Activated effector memory CD4-positive, alpha-beta T cell treated with Interleukin-2 at 50 U/mL for 16 hours (primary cell): ENCODE results near the gene SEL1L3.

Experiments used
- DNase-seq: peaks from one replicate; pipeline ENCODE4 v3.0.0-alpha.2; 2020

The SEL1L3 gene

GRCh38 chr4:25815586-25815985 lies 47.2 kb downstream of the SEL1L3 start:
- no peak for DNase-seq

GRCh38 chr4:25814301-25815136 lies 48.3 kb downstream of the SEL1L3 start:
- DNase-seq = no peak

GRCh38 chr4:25813448-25814106 lies 49.2 kb downstream of the SEL1L3 start:
- no peak for DNase-seq

- no peak for DNase-seq
Measured at GRCh38 chr4:25811841-25812240, 50.9 kb downstream of the SEL1L3 start.

DNA sequence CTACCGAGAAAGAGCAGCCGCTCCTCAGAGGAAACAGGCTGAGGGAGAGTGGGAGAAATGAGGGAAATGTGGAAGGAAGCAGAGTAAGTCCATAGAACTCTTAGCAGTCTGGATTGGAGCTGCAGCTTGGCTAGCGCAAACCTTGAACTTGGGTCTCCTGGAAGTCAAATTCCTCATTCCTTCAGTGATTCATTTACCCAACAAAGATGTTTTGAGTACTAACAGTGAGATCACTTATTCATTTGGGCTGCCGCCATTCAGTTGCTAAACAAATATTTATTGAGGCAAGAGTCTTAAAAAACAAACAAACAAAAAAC lies 51.5 kb downstream of the SEL1L3 start:
- DNase-seq = no peak

GRCh38 chr4:25810461-25811373 lies 52.1 kb downstream of the SEL1L3 start:
- DNase-seq = no peak

DNA sequence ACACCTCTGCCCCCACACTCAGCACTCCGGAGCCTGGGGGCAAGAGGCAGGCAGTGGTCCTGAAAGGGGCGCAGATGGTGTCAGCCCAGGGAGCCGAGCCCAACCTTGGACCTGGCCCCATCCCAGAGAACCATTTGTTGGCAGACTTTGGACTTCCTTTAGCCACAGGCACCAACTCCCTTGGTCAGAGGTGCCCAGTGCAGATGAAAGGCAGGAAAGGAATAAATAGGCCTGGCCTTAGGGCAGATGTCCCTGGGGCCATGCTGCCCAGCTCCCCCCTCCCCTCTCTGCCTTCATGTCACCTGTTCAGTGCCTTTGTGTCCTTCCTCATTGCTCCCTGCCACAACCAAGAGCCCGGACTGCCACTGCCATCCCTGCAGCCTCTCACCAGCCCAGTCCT lies 52.8 kb downstream of the SEL1L3 start:
- DNase-seq = no peak

- no peak for DNase-seq
Measured at GRCh38 chr4:25807102-25807728, 55.6 kb downstream of the SEL1L3 start.

- no peak for DNase-seq
Measured at GRCh38 chr4:25805255-25805860, 57.4 kb downstream of the SEL1L3 start.

- DNase-seq = no peak
Measured at GRCh38 chr4:25803720-25804225, 59.0 kb downstream of the SEL1L3 start.

GRCh38 chr4:25801594-25801993 lies 61.2 kb downstream of the SEL1L3 start:
- DNase-seq = no peak

DNA sequence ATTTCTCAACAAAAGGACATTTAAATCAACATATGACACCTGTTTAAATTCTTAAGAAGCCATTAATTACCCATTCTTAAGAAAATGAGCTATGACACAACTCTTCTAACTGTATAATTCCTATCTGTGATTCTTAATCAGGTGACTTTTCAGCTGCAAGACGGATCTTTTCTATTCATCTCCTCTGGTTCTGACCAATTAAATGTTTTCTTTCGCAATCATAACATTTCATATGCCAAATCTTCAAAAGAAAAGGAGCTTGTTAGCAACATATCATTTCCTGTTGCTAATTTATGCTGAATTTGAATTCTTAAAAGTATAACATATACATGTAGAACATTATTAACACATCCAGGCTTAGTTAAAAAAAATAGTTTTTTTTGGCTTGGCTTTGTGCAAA lies 62.5 kb downstream of the SEL1L3 start:
- no peak for DNase-seq

DNA sequence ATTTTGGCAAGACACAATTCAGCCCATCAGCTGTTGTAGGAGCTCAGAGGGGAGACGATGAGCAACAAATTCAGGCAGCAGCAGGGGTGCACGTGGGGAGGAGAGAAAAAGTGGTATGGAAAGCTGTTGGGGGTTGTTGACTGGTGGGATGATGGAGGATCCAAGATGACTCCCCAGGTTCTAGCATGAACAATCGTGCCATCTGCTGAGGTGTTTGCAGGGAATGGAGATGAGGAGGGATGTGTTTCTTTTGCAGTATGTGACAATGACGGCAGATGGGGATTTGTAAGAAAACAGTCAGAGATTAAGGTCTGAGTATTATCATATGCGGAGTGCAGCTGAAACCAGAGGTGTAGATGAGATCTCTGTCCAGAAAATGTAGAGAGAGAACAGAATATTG lies 63.3 kb downstream of the SEL1L3 start:
- no peak for DNase-seq

DNA sequence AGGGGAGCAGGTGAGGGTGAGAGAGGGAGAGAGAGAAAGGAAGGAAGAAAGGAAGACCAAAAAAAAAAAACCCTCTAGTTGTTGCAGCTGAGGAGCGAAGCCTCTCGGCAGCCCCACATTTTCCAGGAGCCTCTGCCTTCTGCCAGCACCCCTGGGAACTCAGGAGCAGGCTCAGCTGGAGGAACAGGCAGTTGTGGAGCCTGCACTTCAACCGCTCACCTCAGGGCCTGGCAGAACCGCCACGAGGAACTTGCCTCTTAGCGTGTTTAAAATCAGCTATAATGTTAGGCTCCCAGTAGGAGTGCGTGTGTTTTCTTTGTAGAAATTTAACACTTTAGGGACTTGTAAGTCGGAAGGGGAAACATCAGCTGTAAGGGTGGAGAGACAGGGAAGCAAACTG lies 65.7 kb downstream of the SEL1L3 start:
- DNase-seq = no peak

DNA sequence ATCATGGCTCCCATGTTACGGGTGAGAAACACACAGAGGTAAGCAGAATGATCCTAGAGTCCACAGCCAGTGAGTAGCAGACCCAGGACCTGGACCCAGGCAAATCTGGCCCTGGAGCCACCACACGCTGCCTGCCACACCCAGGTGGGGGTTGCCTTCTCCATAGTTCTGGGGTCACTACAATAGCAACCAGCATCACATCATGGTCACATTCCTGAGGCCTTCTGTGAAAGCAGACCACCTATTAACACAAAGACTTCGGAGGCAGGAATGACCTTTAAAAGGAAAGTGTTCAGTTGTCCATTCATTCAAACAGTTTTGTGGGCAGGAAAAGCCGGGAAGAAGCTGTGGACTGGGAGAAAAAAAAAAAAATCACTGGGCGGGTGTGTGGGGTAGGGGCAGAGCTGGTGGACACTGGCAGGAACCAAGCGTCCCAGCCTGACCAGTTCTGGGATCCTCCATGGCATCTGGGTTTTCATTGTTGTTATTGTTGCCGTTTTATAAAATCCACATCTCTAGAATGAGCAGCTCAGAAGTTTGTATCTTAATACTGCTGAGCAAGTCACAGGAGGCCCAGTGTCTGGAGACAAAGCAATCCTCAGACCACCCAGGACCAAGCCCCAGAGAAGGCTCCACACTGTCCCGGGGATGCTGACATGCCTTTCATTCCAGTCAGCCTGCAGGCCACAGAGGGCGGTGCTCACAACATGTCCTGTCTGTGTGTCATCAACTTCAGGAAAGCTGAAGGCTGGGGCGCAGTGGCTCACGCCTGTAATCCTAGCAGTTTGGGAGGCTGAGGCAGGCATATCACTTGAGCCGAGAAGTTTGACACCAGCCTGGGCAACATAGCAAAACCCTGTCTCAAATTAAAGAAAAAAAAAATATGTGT lies 67.0 kb downstream of the SEL1L3 start:
- DNase-seq = no peak

GRCh38 chr4:25795091-25795490 lies 67.7 kb downstream of the SEL1L3 start:
- DNase-seq = no peak

- DNase-seq = no peak
Measured at GRCh38 chr4:25792876-25793275, 69.9 kb downstream of the SEL1L3 start.

GRCh38 chr4:25792200-25792791 lies 70.5 kb downstream of the SEL1L3 start:
- no peak for DNase-seq

GRCh38 chr4:25790024-25790423 lies 72.8 kb downstream of the SEL1L3 start:
- DNase-seq = no peak

DNA sequence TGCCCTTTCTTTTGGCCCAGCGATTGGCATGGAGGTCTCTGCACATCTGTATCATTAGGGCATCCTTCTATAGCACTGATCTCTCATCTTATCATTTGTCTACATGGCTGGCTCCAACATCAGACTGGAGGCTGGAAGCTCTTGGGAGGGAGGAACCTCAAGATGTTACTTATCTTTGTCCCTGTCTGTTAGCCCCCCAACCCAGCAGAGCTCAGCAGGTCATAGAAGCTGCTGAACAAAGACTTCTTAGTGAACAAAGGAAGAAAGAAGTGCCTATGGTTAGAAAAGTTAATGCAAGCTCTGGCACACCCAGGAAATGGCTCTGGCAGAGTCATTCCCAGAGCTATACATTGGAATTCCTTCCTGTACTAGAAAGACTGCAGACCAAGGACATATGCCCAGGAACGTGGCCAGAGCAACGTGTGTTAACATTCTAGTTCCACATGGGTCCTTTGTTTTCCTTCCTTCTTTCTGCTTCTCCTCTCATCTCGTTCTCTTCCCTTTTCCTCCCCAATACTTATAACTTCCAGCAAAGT lies 74.0 kb downstream of the SEL1L3 start:
- DNase-seq = no peak
